Measurements from ENCODE around the gene OR1B1. TPM values are rescaled to one million over a fixed set of nuclear protein-coding genes. Genes with fewer than 3 reads are reported as not detected.

The OR1B1 gene
- total RNA-seq = not detected

DNA sequence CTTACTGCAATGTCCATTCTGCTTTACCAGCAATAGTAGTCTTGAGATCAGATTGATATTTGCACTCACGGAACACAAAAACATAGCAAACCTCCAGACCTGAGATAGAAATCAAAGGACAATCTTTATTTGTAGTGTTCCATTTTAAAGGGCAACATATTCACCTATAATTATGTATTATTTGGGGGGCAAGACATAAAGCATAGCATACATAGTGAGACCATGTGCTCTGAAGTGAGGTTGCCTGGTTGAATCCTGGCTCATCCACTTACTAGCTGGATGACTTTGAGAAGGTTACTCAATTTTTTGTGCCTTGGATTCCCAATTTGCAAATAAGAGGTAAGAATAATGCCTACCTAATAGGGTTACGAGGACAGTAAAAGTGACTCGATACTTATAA, at the start of gene OR1B1:
OR1B1 (minus strand) TSS at position 101 of the 400 bp plus-strand sequence.
- ATAC-seq (ENCODE audit: insufficient number of reproducible peaks, low FRiP score, low read depth) (no peak), DNase-seq (ENCODE audit: low spot score) (no peak)
- Histone ChIP-seq H3K4me1 (ENCODE audit: control insufficient read depth in 1 of 2, low read depth in 2 of 2) (no peaks in the 10 kb centered on the region), H3K27ac (no peak within 1 kb of the TSS), H3K36me3 (no peaks in the 10 kb centered on the region), H3K9me3 (no peaks in the 10 kb centered on the region), H3K27me3 (replicated peaks; ENCODE audit: insufficient read depth) (no peaks in the 10 kb centered on the region), H3K4me3 (no peak within 1 kb of the TSS)
- TF ChIP-seq CTCF (IDR thresholded peaks at IDR 0.05) = no peak

- H3K9me3 ChIP-seq = peaks cover 13% of the 10 kb centered on the region
- no peak overlapping the region for H3K4me3 ChIP-seq
- ATAC-seq (ENCODE audit: insufficient number of reproducible peaks, low FRiP score, low read depth) = no peak
- no peak for TF ChIP-seq CTCF (IDR thresholded peaks at IDR 0.05)
- no peak overlapping the region for H3K27ac ChIP-seq
- H3K4me1 ChIP-seq (ENCODE audit: control insufficient read depth in 1 of 2, low read depth in 2 of 2) = no peaks in the 10 kb centered on the region
- H3K27me3 ChIP-seq (replicated peaks; ENCODE audit: insufficient read depth) = no peaks in the 10 kb centered on the region
- DNase-seq (ENCODE audit: low spot score) = no peak
- H3K36me3 ChIP-seq = no peaks in the 10 kb centered on the region
These were observed 38.3 kb upstream of the OR1B1 start for GRCh38 chr9:122695696-122696095.

DNA sequence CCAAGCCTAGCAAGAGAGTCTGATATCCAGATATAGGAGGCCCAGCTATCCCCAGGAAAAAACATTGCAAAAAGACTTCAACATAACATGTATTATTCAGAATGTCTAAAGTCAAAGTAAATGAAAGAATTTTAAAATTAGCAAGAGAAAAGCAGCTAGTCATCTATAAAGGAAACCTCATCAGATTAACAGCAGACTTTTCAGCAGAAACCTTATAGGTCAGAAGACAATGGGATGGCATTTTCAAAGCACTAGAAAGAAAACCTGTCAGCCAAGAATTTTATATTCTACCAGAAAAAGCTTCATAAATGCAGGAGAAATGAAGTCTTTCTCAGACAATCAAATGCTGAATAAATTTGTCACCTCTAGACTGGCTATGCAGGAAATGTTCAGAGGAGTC, 27.4 kb upstream of the OR1B1 start:
- Histone ChIP-seq H3K4me3 (no peak overlapping the region), H3K9me3 (peaks cover 7% of the 10 kb centered on the region), H3K27me3 (replicated peaks; ENCODE audit: insufficient read depth) (no peaks in the 10 kb centered on the region), H3K27ac (no peak overlapping the region), H3K4me1 (ENCODE audit: control insufficient read depth in 1 of 2, low read depth in 2 of 2) (no peaks in the 10 kb centered on the region), H3K36me3 (no peaks in the 10 kb centered on the region)
- ATAC-seq (ENCODE audit: insufficient number of reproducible peaks, low FRiP score, low read depth) (no peak), DNase-seq (ENCODE audit: low spot score) (no peak)
- no peak for TF ChIP-seq CTCF (IDR thresholded peaks at IDR 0.05)

- Histone ChIP-seq H3K27ac (no peak overlapping the region), H3K27me3 (replicated peaks; ENCODE audit: insufficient read depth) (no peaks in the 10 kb centered on the region), H3K36me3 (no peaks in the 10 kb centered on the region), H3K9me3 (peaks cover 10% of the 10 kb centered on the region), H3K4me1 (ENCODE audit: control insufficient read depth in 1 of 2, low read depth in 2 of 2) (no peaks in the 10 kb centered on the region), H3K4me3 (no peak overlapping the region)
- ATAC-seq (ENCODE audit: insufficient number of reproducible peaks, low FRiP score, low read depth) (no peak), DNase-seq (ENCODE audit: low spot score) (no peak)
- TF ChIP-seq CTCF (IDR thresholded peaks at IDR 0.05) = no peak
These were observed 15.1 kb upstream of the OR1B1 start for GRCh38 chr9:122672481-122672880.

GRCh38 chr9:122661416-122661815, 4.0 kb upstream of the OR1B1 start, which contains the start of gene OR1L1:
Gene OR1L1 (plus strand): TSS chr9:122661716. CDS start chr9:122661716, 0 bp downstream.
- H3K4me1 ChIP-seq (ENCODE audit: control insufficient read depth in 1 of 2, low read depth in 2 of 2) = no peaks in the 10 kb centered on the region
- no peaks in the 10 kb centered on the region for H3K9me3 ChIP-seq
- no peak within 1 kb of the TSS for H3K4me3 ChIP-seq
- no peaks in the 10 kb centered on the region for H3K36me3 ChIP-seq
- TF ChIP-seq CTCF (IDR thresholded peaks at IDR 0.05) = no peak
- H3K27ac ChIP-seq = no peak within 1 kb of the TSS
- DNase-seq (ENCODE audit: low spot score) = no peak
- ATAC-seq (ENCODE audit: insufficient number of reproducible peaks, low FRiP score, low read depth) = no peak
- no peaks in the 10 kb centered on the region for H3K27me3 ChIP-seq (replicated peaks; ENCODE audit: insufficient read depth)

Data from thoracic aorta (tissue), 2 donors.